NCI-H774 (cell line): ENCODE measurements around the gene NPLOC4.
"Not testable (repeated sequence)": the region's sequence is repeated elsewhere in the genome, so short reads cannot be mapped to it uniquely, and the experiment has no call there.

Experiments
- DNase-seq: peaks from one replicate; lab custom pipeline; 2025; lab: John Stamatoyannopoulos, UW

Gene NPLOC4

GRCh38 chr17:81631482-81631881, 5.4 kb downstream of the NPLOC4 start:
- DNase-seq = no peak

- no peak for DNase-seq
Observed at GRCh38 chr17:81630274-81630673, 6.6 kb downstream of the NPLOC4 start.

- no peak for DNase-seq
Observed at GRCh38 chr17:81621494-81622130, 15.3 kb downstream of the NPLOC4 start.

DNA sequence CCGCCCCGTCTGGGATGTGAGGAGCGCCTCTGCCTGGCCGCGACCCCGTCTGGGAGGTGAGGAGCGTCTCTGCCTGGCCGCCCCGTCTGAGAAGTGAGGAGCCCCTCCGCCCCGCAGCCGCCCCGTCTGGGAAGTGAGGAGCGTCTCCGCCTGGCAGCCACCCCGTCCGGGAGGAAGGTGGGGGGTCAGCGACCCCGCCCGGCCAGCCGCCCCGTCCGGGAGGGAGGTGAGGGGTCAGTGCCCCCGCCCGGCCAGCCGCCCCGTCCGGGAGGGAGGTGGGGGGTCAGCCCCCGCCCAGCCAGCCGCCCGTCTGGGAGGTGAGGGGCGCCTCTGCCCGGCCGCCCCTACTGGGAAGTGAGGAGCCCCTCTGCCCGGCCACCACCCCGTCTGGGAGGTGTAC, 18.6 kb downstream of the NPLOC4 start:
- not testable (repeated sequence) for DNase-seq

- DNase-seq = no peak
Observed at GRCh38 chr17:81616877-81617276, 20.0 kb downstream of the NPLOC4 start.

DNA sequence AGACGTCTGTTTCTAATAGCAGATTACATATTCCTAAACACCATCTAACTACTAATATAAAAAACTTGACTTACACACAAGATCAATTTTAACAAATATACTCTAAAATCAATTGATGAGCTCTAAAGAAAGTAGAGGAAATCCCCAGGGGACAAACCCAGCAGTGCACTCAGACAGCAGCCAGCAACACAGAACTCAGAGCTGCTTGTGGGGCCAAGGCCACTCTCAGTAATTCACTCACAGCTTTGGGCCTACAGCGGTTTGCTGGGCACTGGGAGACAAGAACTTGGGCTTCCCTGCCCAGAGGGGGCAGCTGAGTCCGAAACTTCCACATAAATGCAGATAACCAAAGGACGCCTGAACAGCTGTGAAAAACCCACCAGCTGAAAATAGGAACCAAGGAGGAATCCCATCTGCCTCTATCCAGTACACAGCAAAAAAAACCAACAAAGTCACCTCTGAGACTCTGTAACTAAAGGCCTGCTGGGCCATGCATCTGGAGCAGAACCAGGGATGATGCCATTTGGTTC, 21.4 kb downstream of the NPLOC4 start:
- DNase-seq = no peak

- DNase-seq = no peak
Observed at GRCh38 chr17:81612172-81612970, 24.5 kb downstream of the NPLOC4 start.

DNA sequence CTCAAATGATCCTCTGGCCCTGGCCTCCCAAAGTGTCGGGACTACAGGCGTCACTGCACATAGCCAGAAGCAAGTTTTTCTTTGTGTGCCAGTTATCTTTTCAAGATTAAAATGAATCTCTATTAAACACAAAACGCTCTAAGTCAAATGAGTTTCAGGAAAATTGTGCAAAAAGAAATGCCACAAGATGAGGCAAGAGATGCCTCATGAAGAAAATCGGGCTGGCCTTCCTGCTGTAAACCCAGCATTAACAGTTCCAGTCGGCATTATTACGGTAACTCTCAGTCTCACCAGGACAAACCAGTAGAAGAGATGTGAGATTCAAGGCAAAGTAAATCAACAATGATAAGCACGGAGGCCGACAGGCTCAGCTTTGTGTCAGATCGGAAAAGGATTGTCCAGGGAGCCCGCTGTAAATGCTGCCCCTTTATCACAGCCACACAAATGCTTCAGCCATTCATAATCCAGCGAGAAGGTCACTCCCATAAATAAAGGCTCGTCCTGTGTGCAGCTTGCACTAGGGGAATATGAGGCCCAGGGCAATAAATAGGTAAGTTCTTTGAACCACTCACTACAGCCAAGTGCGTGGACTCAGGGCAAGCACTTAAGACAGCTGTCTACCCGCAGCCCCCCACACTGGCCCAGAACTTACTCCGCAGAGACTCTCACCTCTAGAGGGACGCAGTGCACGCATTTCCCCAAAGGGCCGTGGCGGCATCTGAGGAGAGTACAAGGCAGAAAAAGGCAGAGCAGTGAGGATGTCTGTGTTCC, 27.2 kb downstream of the NPLOC4 start:
- DNase-seq = no peak

DNA sequence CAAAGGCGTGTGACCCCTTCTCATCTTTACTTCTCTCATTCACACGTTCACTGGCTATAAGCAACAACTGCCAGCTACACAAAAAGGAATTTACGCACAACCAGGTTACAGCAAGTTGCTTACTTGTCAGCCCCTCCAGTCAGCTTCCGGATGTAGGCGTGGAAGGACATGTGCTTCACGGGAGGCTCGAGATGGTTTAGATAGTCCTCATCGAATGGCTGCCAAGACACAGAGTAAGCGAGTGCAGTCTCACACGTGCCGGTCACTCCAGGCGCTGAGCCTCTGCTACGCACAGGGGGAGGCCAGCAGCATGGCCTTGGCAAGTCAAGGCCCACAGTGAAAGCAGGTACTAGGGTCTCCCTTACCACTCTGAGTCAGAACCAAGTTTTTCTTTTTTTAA, 28.3 kb downstream of the NPLOC4 start:
- DNase-seq = no peak

GRCh38 chr17:81608082-81608481, 28.8 kb downstream of the NPLOC4 start:
- DNase-seq = no peak

DNA sequence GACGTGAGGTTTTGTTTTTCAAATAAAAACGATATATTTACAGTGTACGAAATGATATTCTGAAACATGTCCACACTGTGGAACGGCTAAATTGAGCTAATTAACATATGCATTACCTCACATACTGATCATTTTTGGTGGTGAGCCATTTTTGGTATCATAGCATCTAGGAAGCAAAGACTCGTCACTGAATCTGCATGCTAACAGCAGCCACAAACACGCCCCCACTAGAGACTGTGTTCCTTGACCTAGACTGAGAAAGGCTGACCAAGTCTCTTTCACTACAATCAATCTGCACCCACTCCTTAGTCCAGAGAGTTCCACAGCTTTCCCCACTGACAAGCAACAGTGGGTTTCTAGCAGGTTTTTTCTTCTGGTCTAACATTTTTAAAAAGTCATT, 29.5 kb downstream of the NPLOC4 start:
- DNase-seq = no peak

- no peak for DNase-seq
Observed at GRCh38 chr17:81603846-81604610, 32.9 kb downstream of the NPLOC4 start.

- DNase-seq = peak; percentile 69
Observed at GRCh38 chr17:81601525-81602120, 35.3 kb downstream of the NPLOC4 start.

- no peak for DNase-seq
Observed at GRCh38 chr17:81599719-81600486, 37.0 kb downstream of the NPLOC4 start.

- DNase-seq = no peak
Observed at GRCh38 chr17:81593105-81593871, 43.6 kb downstream of the NPLOC4 start.

- no peak for DNase-seq
Observed at GRCh38 chr17:81591971-81592370, 44.9 kb downstream of the NPLOC4 start.

DNA sequence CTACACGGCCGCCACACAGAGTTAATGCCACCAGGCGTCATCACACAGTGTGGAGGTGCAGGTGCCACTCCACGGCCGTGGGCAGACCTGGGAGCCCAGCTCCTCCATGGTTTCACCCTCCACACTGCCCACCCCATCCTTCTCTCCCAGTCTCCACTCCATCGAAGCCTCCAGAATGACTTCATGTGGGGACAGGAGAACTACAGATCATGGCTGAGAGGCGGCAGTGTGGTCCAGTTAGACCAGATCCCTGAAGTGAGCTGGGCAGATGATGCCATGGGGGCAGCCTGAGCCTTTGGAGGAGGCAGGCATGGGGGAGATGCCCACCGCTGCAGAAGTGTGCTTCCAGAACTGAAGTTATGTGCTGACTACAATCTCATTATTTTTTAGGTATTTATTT, 46.8 kb downstream of the NPLOC4 start:
- DNase-seq = no peak

GRCh38 chr17:81589612-81590011, 47.3 kb downstream of the NPLOC4 start:
- DNase-seq = no peak

- DNase-seq = no peak
Observed at GRCh38 chr17:81586096-81586495, 50.8 kb downstream of the NPLOC4 start.

- DNase-seq = not testable (repeated sequence)
Observed at GRCh38 chr17:81584771-81585170, 52.1 kb downstream of the NPLOC4 start.
